Karpas-422 (cell line): ENCODE results near the gene KCNA10. TPM values are rescaled to one million over a fixed set of nuclear protein-coding genes. Genes with fewer than 3 reads are reported as not detected.

Experiments used
- DNase-seq: peaks from one replicate; pipeline ENCODE4 v3.0.0-alpha.2; 2015
- H2AFZ ChIP-seq: fragments of 200-600 bp; sonication (generic); 2 replicates; pipeline ENCODE4 v1.6.1; 2014; ENCODE audit warnings: antibody characterized with exemption, low read length, mixed read lengths
- H3K27ac ChIP-seq: fragments of 200-600 bp; sonication (generic); 2 replicates; pipeline ENCODE4 v1.5.1; 2014; ENCODE audit warnings: mild to moderate bottlenecking, low read length, moderate library complexity
- H3K27me3 ChIP-seq: fragments of 200-600 bp; sonication (generic); 2 replicates; pipeline ENCODE4 v1.6.1; 2014; ENCODE audit warnings: low read length, mixed read lengths
- H3K36me3 ChIP-seq: fragments of 200-600 bp; sonication (generic); 2 replicates; pipeline ENCODE4 v1.6.1; 2014; ENCODE audit warnings: low read length, mixed read lengths; ENCODE audit not compliant: insufficient read depth
- H3K4me1 ChIP-seq: fragments of 200-600 bp; sonication (generic); 2 replicates; pipeline ENCODE4 v1.6.1; 2014; ENCODE audit warnings: mild to moderate bottlenecking, low read length, mixed read lengths
- H3K4me2 ChIP-seq: fragments of 200-600 bp; sonication (generic); 2 replicates; pipeline ENCODE4 v1.6.1; 2014; ENCODE audit warnings: low read length, low read depth, mild to moderate bottlenecking; ENCODE audit not compliant: poor library complexity, severe bottlenecking
- H3K4me3 ChIP-seq: fragments of 200-600 bp; sonication (generic); 2 replicates; pipeline ENCODE4 v1.5.1; 2014; ENCODE audit warnings: mild to moderate bottlenecking, antibody characterized with exemption, low read length, mixed read lengths
- H3K79me2 ChIP-seq: fragments of 200-600 bp; sonication (generic); 2 replicates; pipeline ENCODE4 v1.6.1; 2014; ENCODE audit warnings: mild to moderate bottlenecking, low read length, mixed read lengths
- H3K9ac ChIP-seq: fragments of 200-600 bp; sonication (generic); 2 replicates; pipeline ENCODE4 v1.6.0; 2014; ENCODE audit warnings: low read length
- H3K9me2 ChIP-seq: fragments of 200-600 bp; sonication (generic), shearing (Covaris generic); replicated peaks from 2 replicates; pipeline ENCODE4 v1.6.0; 2014; ENCODE audit warnings: mild to moderate bottlenecking, low read length, moderate library complexity; ENCODE audit not compliant: insufficient read depth
- H3K9me3 ChIP-seq: fragments of 300-700, 200-600 bp; sonication (generic); 2 replicates; pipeline ENCODE4 v1.6.1; 2014; ENCODE audit warnings: low read length, mixed read lengths
- H4K20me1 ChIP-seq: fragments of 200-600 bp; sonication (generic); 2 replicates; pipeline ENCODE4 v1.6.1; 2014; ENCODE audit warnings: mild to moderate bottlenecking, antibody characterized with exemption, low read length, low read depth; ENCODE audit not compliant: insufficient read depth
- total RNA-seq: library from RNA; depleted of rRNA; stranded (reverse); fragments of >200 nt; shearing (Covaris generic); gene quantifications from 2 replicates; pipeline ENCODE4 v1.2.3, GENCODE V29; 2014; ENCODE audit warnings: low replicate concordance

Gene KCNA10
- total RNA-seq, 1 experiment from 2014 or later: not detected

- H3K4me1 ChIP-seq: no peaks in the 10 kb centered on the region
- no peak overlapping the region for H2AFZ ChIP-seq
- H3K4me3 ChIP-seq: no peak overlapping the region
- H3K9ac ChIP-seq: no peak overlapping the region
- no peak overlapping the region for H3K27ac ChIP-seq
- H3K4me2 ChIP-seq: no peak overlapping the region
- no peak for DNase-seq
- H3K27me3 ChIP-seq: no peaks in the 10 kb centered on the region
- no peaks in the 10 kb centered on the region for H3K9me2 ChIP-seq
- H3K36me3 ChIP-seq: no peaks in the 10 kb centered on the region
- no peaks in the 10 kb centered on the region for H3K9me3 ChIP-seq
- H3K79me2 ChIP-seq: no peaks in the 10 kb centered on the region
- no peaks in the 10 kb centered on the region for H4K20me1 ChIP-seq
Observed at GRCh38 chr1:110493059-110493699, 25.8 kb downstream of the KCNA10 start.

- Histone ChIP-seq H3K27me3 (no peaks in the 10 kb centered on the region), H3K4me2 (no peak overlapping the region), H3K9me2 (no peaks in the 10 kb centered on the region), H3K9me3 (no peaks in the 10 kb centered on the region), H3K79me2 (no peaks in the 10 kb centered on the region), H4K20me1 (no peaks in the 10 kb centered on the region), H3K36me3 (no peaks in the 10 kb centered on the region), H2AFZ (no peak overlapping the region), H3K4me1 (no peaks in the 10 kb centered on the region), H3K9ac (no peak overlapping the region), H3K4me3 (no peak overlapping the region), H3K27ac (no peak overlapping the region)
- no peak for DNase-seq
Observed at GRCh38 chr1:110492573-110492972, 26.4 kb downstream of the KCNA10 start.

- Histone ChIP-seq H3K4me2 (no peak overlapping the region), H3K4me3 (no peak overlapping the region), H3K27me3 (no peaks in the 10 kb centered on the region), H3K9ac (no peak overlapping the region), H3K9me2 (no peaks in the 10 kb centered on the region), H3K9me3 (no peaks in the 10 kb centered on the region), H3K79me2 (no peaks in the 10 kb centered on the region), H3K36me3 (no peaks in the 10 kb centered on the region), H4K20me1 (no peaks in the 10 kb centered on the region), H3K27ac (no peak overlapping the region), H3K4me1 (no peaks in the 10 kb centered on the region), H2AFZ (no peak overlapping the region)
- DNase-seq: no peak
Observed at GRCh38 chr1:110490791-110491451, 28.1 kb downstream of the KCNA10 start.

- no peaks in the 10 kb centered on the region for H3K9me3 ChIP-seq
- no peak overlapping the region for H2AFZ ChIP-seq
- no peaks in the 10 kb centered on the region for H3K27me3 ChIP-seq
- no peak overlapping the region for H3K9ac ChIP-seq
- H4K20me1 ChIP-seq: no peaks in the 10 kb centered on the region
- no peaks in the 10 kb centered on the region for H3K9me2 ChIP-seq
- no peak for DNase-seq
- no peaks in the 10 kb centered on the region for H3K36me3 ChIP-seq
- H3K4me2 ChIP-seq: no peak overlapping the region
- H3K4me3 ChIP-seq: no peak overlapping the region
- no peaks in the 10 kb centered on the region for H3K79me2 ChIP-seq
- H3K27ac ChIP-seq: no peak overlapping the region
- no peaks in the 10 kb centered on the region for H3K4me1 ChIP-seq
Observed at GRCh38 chr1:110489973-110490542, 28.9 kb downstream of the KCNA10 start.

GRCh38 chr1:110489406-110489805 lies 29.6 kb downstream of the KCNA10 start:
- H3K4me1 ChIP-seq: no peaks in the 10 kb centered on the region
- H3K27ac ChIP-seq: no peak overlapping the region
- H3K4me2 ChIP-seq: no peak overlapping the region
- H3K79me2 ChIP-seq: no peaks in the 10 kb centered on the region
- no peaks in the 10 kb centered on the region for H4K20me1 ChIP-seq
- no peaks in the 10 kb centered on the region for H3K27me3 ChIP-seq
- no peak for DNase-seq
- H3K9me2 ChIP-seq: no peaks in the 10 kb centered on the region
- no peaks in the 10 kb centered on the region for H3K9me3 ChIP-seq
- no peak overlapping the region for H3K4me3 ChIP-seq
- no peak overlapping the region for H3K9ac ChIP-seq
- H2AFZ ChIP-seq: no peak overlapping the region
- no peaks in the 10 kb centered on the region for H3K36me3 ChIP-seq

GRCh38 chr1:110488867-110489266 lies 30.1 kb downstream of the KCNA10 start:
- Histone ChIP-seq H3K9ac (no peak overlapping the region), H3K36me3 (no peaks in the 10 kb centered on the region), H3K79me2 (no peaks in the 10 kb centered on the region), H3K9me3 (no peaks in the 10 kb centered on the region), H3K4me2 (no peak overlapping the region), H4K20me1 (no peaks in the 10 kb centered on the region), H3K27me3 (no peaks in the 10 kb centered on the region), H2AFZ (no peak overlapping the region), H3K9me2 (no peaks in the 10 kb centered on the region), H3K4me1 (no peaks in the 10 kb centered on the region), H3K27ac (no peak overlapping the region), H3K4me3 (no peak overlapping the region)
- DNase-seq: no peak

GRCh38 chr1:110488161-110488560 lies 30.8 kb downstream of the KCNA10 start:
- H3K9ac ChIP-seq: no peak overlapping the region
- H3K36me3 ChIP-seq: no peaks in the 10 kb centered on the region
- H3K4me2 ChIP-seq: no peak overlapping the region
- no peak overlapping the region for H2AFZ ChIP-seq
- H3K9me2 ChIP-seq: no peaks in the 10 kb centered on the region
- no peaks in the 10 kb centered on the region for H4K20me1 ChIP-seq
- H3K27me3 ChIP-seq: no peaks in the 10 kb centered on the region
- no peaks in the 10 kb centered on the region for H3K4me1 ChIP-seq
- no peaks in the 10 kb centered on the region for H3K9me3 ChIP-seq
- H3K27ac ChIP-seq: no peak overlapping the region
- H3K4me3 ChIP-seq: no peak overlapping the region
- H3K79me2 ChIP-seq: no peaks in the 10 kb centered on the region
- no peak for DNase-seq

GRCh38 chr1:110487726-110488125 lies 31.2 kb downstream of the KCNA10 start:
- no peak overlapping the region for H3K4me2 ChIP-seq
- no peak overlapping the region for H3K9ac ChIP-seq
- no peaks in the 10 kb centered on the region for H3K36me3 ChIP-seq
- no peaks in the 10 kb centered on the region for H3K4me1 ChIP-seq
- no peaks in the 10 kb centered on the region for H3K9me2 ChIP-seq
- H3K27me3 ChIP-seq: no peaks in the 10 kb centered on the region
- no peaks in the 10 kb centered on the region for H3K79me2 ChIP-seq
- no peaks in the 10 kb centered on the region for H3K9me3 ChIP-seq
- H2AFZ ChIP-seq: no peak overlapping the region
- no peak overlapping the region for H3K27ac ChIP-seq
- H4K20me1 ChIP-seq: no peaks in the 10 kb centered on the region
- H3K4me3 ChIP-seq: no peak overlapping the region
- no peak for DNase-seq
